A673 (cell line): ENCODE data around the gene RXRB. TPM values are rescaled to one million over a fixed set of nuclear protein-coding genes. Genes with fewer than 3 reads are reported as not detected.

Experiments used
- BruUV-seq: library from RNA; stranded (reverse); fragments of 400-500 nt; replicated peaks from 2 replicates; lab custom pipeline; 2021; lab: Mats Ljungman, UMichigan
- CTCF ChIA-PET: fragments of 300-600 bp; sonication (Branson Sonifier 250); formaldehyde crosslinking; loops from one replicate; lab custom pipeline; 2022; ENCODE audit warnings: antibody characterized with exemption; lab: Charles Lee
- POLR2A ChIA-PET: fragments of 300-600 bp; sonication (Branson Sonifier 250); formaldehyde crosslinking; loops from one replicate; lab custom pipeline; 2022; ENCODE audit warnings: antibody characterized with exemption; ENCODE audit not compliant: low non-redundant PET; lab: Charles Lee
- DNase-seq: peaks from one replicate; pipeline ENCODE4 v3.0.0-alpha.2; 2015; ENCODE audit warnings: low spot score
- H3K27ac ChIP-seq: fragments of 200-600 bp; sonication (generic); 2 replicates; pipeline ENCODE4 v1.5.1; 2016; ENCODE audit warnings: mixed run types, low read depth, mild to moderate bottlenecking, mixed read lengths, antibody characterized with exemption, low read length; ENCODE audit not compliant: poor library complexity, severe bottlenecking
- H3K27me3 ChIP-seq: fragments of 200-600 bp; sonication (generic); replicated peaks from 2 replicates; pipeline ENCODE4 v1.6.1; 2017; ENCODE audit warnings: mixed run types, low read depth, mild to moderate bottlenecking, mixed read lengths, antibody characterized with exemption, low read length; ENCODE audit not compliant: insufficient read depth, poor library complexity
- H3K36me3 ChIP-seq: fragments of 200-600 bp; sonication (generic); 2 replicates; pipeline ENCODE4 v1.6.1; 2016; ENCODE audit warnings: mixed run types, mild to moderate bottlenecking, mixed read lengths, antibody characterized with exemption, low read length; ENCODE audit not compliant: insufficient read depth, poor library complexity, severe bottlenecking
- H3K4me1 ChIP-seq: fragments of 200-600 bp; sonication (generic); 2 replicates; pipeline ENCODE4 v1.6.1; 2017; ENCODE audit warnings: mixed run types, mild to moderate bottlenecking, mixed read lengths, antibody characterized with exemption, low read length; ENCODE audit not compliant: insufficient read depth, poor library complexity, severe bottlenecking
- H3K4me3 ChIP-seq: fragments of 200-600 bp; sonication (generic); 2 replicates; pipeline ENCODE4 v1.5.1; 2016; ENCODE audit warnings: low read depth, mixed run types, mild to moderate bottlenecking, mixed read lengths, low read length; ENCODE audit not compliant: poor library complexity, severe bottlenecking
- H3K9me3 ChIP-seq: fragments of 200-600 bp; sonication (generic); 2 replicates; pipeline ENCODE4 v1.6.1; 2016; ENCODE audit warnings: mixed run types, low read depth, mild to moderate bottlenecking, mixed read lengths, antibody characterized with exemption, low read length; ENCODE audit not compliant: poor library complexity, severe bottlenecking
- CTCF ChIP-seq: fragments of 300-800, 200-600 bp; sonication (generic); conservative IDR thresholded peaks from 2 replicates; pipeline ENCODE4 v1.5.1; 2017; ENCODE audit warnings: low read depth, mild to moderate bottlenecking, antibody characterized with exemption, low read length, moderate library complexity, mixed read lengths
- EZH2 ChIP-seq: fragments of 200-600 bp; sonication (generic); IDR thresholded peaks from 2 replicates; pipeline ENCODE4 v1.6.1; 2017; ENCODE audit warnings: borderline replicate concordance, low read depth, mild to moderate bottlenecking, mixed read lengths, antibody characterized with exemption, low read length; ENCODE audit not compliant: poor library complexity, severe bottlenecking
- intact Hi-C: fragments of 100-400 bp; cut with micrococcal nuclease; formaldehyde crosslinking; loops from one replicate; pipeline ENCODE4 v1.10.0; 2022; ENCODE audit not compliant: unreplicated experiment
- total RNA-seq: library from RNA; stranded (reverse); gene quantifications from 2 replicates; pipeline ENCODE4 v1.2.3, GENCODE V29; 2021

Gene RXRB
- total RNA-seq, 1 experiment from 2014 or later = 43.6 TPM

GRCh38 chr6:33168284-33168601 lies 32.2 kb downstream of the RXRB start:
- H3K36me3 ChIP-seq = no peaks in the 10 kb centered on the region
- no peak overlapping the region for H3K27ac ChIP-seq
- H3K4me1 ChIP-seq = no peaks in the 10 kb centered on the region
- ChIA-PET POLR2A (no interaction called here), CTCF (no interaction called here)
- H3K27me3 ChIP-seq = no peaks in the 10 kb centered on the region
- TF ChIP-seq EZH2 = no peak
- no peak for TF ChIP-seq CTCF
- H3K4me3 ChIP-seq = no peak overlapping the region
- intact Hi-C loops = no loop called here
- H3K9me3 ChIP-seq = no peaks in the 10 kb centered on the region
- no TSS peak for BruUV-seq
- no peak for DNase-seq

GRCh38 chr6:33167374-33168283 lies 32.8 kb downstream of the RXRB start:
- CTCF ChIA-PET = no interaction called here
- TF ChIP-seq EZH2 (no peak), CTCF (no peak)
- Histone ChIP-seq H3K4me3 (no peak overlapping the region), H3K9me3 (no peaks in the 10 kb centered on the region), H3K27ac (no peak overlapping the region), H3K36me3 (no peaks in the 10 kb centered on the region), H3K4me1 (no peaks in the 10 kb centered on the region), H3K27me3 (no peaks in the 10 kb centered on the region)
- no peak for DNase-seq
- no TSS peak for BruUV-seq
- intact Hi-C loops = no loop called here
- POLR2A ChIA-PET = no interaction called here

- Histone ChIP-seq H3K27ac (no peak overlapping the region), H3K4me3 (no peak overlapping the region), H3K4me1 (no peaks in the 10 kb centered on the region), H3K9me3 (no peaks in the 10 kb centered on the region), H3K27me3 (no peaks in the 10 kb centered on the region), H3K36me3 (no peaks in the 10 kb centered on the region)
- DNase-seq = no peak
- CTCF ChIA-PET = no interaction called here
- POLR2A ChIA-PET = no interaction called here
- intact Hi-C loops = no loop called here
- no peak for TF ChIP-seq EZH2
- TF ChIP-seq CTCF = no peak
- BruUV-seq = no TSS peak
Observed at GRCh38 chr6:33166811-33167210, 33.7 kb downstream of the RXRB start.
